ENCODE measurements around the gene CYP26B1.

Gene CYP26B1

GRCh38 chr2:72124376-72124775 is 23.3 kb downstream of the CYP26B1 start:
- Histone ChIP-seq H3K4me1 (ENCODE audit: control insufficient read depth in 5 of 5, insufficient read depth in 5 of 5, low read length in 5 of 5) (no peaks in the 10 kb centered on the region), H3K27me3 (ENCODE audit: control insufficient read depth in 5 of 5, insufficient read depth in 4 of 5, low read length in 5 of 5) (no peaks in the 10 kb centered on the region), H3K4me3 (ENCODE audit: low read depth in 1 of 5, low read length in 5 of 5) (no peak overlapping the region), H3K9me3 (ENCODE audit: control insufficient read depth in 5 of 5, low read length in 5 of 5) (no peaks in the 10 kb centered on the region), H3K36me3 (ENCODE audit: control insufficient read depth in 5 of 5, insufficient read depth in 5 of 5, low read length in 5 of 5) (no peaks in the 10 kb centered on the region), H3K9ac (ENCODE audit: low read length in 5 of 5) (no peak overlapping the region), H3K27ac (ENCODE audit: low read depth, low read length) (no peak overlapping the region)

- no peaks in the 10 kb centered on the region for H3K9me3 ChIP-seq (ENCODE audit: control insufficient read depth in 5 of 5, low read length in 5 of 5)
- no peaks in the 10 kb centered on the region for H3K36me3 ChIP-seq (ENCODE audit: control insufficient read depth in 5 of 5, insufficient read depth in 5 of 5, low read length in 5 of 5)
- no peaks in the 10 kb centered on the region for H3K27me3 ChIP-seq (ENCODE audit: control insufficient read depth in 5 of 5, insufficient read depth in 4 of 5, low read length in 5 of 5)
- peaks cover 0 to 3% (median 2%) of the 10 kb centered on the region in 5 donors for H3K4me1 ChIP-seq (ENCODE audit: control insufficient read depth in 5 of 5, insufficient read depth in 5 of 5, low read length in 5 of 5)
- no peak overlapping the region for H3K27ac ChIP-seq (ENCODE audit: low read depth, low read length)
- no peak overlapping the region for H3K9ac ChIP-seq (ENCODE audit: low read length in 5 of 5)
- no peak overlapping the region for H3K4me3 ChIP-seq (ENCODE audit: low read depth in 1 of 5, low read length in 5 of 5)
Observed at GRCh38 chr2:72121153-72121552, 26.5 kb downstream of the CYP26B1 start.

GRCh38 chr2:72118951-72119350 is 28.7 kb downstream of the CYP26B1 start:
- Histone ChIP-seq H3K4me3 (ENCODE audit: low read depth in 1 of 5, low read length in 5 of 5) (no peak overlapping the region), H3K4me1 (ENCODE audit: control insufficient read depth in 5 of 5, insufficient read depth in 5 of 5, low read length in 5 of 5) (peaks cover 0 to 15% (median 10%) of the 10 kb centered on the region in 5 donors), H3K36me3 (ENCODE audit: control insufficient read depth in 5 of 5, insufficient read depth in 5 of 5, low read length in 5 of 5) (no peaks in the 10 kb centered on the region), H3K9me3 (ENCODE audit: control insufficient read depth in 5 of 5, low read length in 5 of 5) (no peaks in the 10 kb centered on the region), H3K27ac (ENCODE audit: low read depth, low read length) (no peak overlapping the region), H3K27me3 (ENCODE audit: control insufficient read depth in 5 of 5, insufficient read depth in 4 of 5, low read length in 5 of 5) (peaks cover 0 to 2% (median 0%) of the 10 kb centered on the region in 5 donors), H3K9ac (ENCODE audit: low read length in 5 of 5) (no peak overlapping the region)

GRCh38 chr2:72118386-72118785 is 29.3 kb downstream of the CYP26B1 start:
- Histone ChIP-seq H3K9ac (ENCODE audit: low read length in 5 of 5) (no peak overlapping the region), H3K4me1 (ENCODE audit: control insufficient read depth in 5 of 5, insufficient read depth in 5 of 5, low read length in 5 of 5) (peaks cover 0 to 15% (median 10%) of the 10 kb centered on the region in 5 donors), H3K27ac (ENCODE audit: low read depth, low read length) (no peak overlapping the region), H3K4me3 (ENCODE audit: low read depth in 1 of 5, low read length in 5 of 5) (no peak overlapping the region), H3K36me3 (ENCODE audit: control insufficient read depth in 5 of 5, insufficient read depth in 5 of 5, low read length in 5 of 5) (no peaks in the 10 kb centered on the region), H3K27me3 (ENCODE audit: control insufficient read depth in 5 of 5, insufficient read depth in 4 of 5, low read length in 5 of 5) (peaks cover 0 to 2% (median 0%) of the 10 kb centered on the region in 5 donors), H3K9me3 (ENCODE audit: control insufficient read depth in 5 of 5, low read length in 5 of 5) (no peaks in the 10 kb centered on the region)

GRCh38 chr2:72117718-72118117 is 29.9 kb downstream of the CYP26B1 start:
- Histone ChIP-seq H3K36me3 (ENCODE audit: control insufficient read depth in 5 of 5, insufficient read depth in 5 of 5, low read length in 5 of 5) (no peaks in the 10 kb centered on the region), H3K9ac (ENCODE audit: low read length in 5 of 5) (no peak overlapping the region), H3K9me3 (ENCODE audit: control insufficient read depth in 5 of 5, low read length in 5 of 5) (no peaks in the 10 kb centered on the region), H3K27ac (ENCODE audit: low read depth, low read length) (no peak overlapping the region), H3K4me1 (ENCODE audit: control insufficient read depth in 5 of 5, insufficient read depth in 5 of 5, low read length in 5 of 5) (peaks cover 0 to 15% (median 10%) of the 10 kb centered on the region in 5 donors), H3K4me3 (ENCODE audit: low read depth in 1 of 5, low read length in 5 of 5) (no peak overlapping the region), H3K27me3 (ENCODE audit: control insufficient read depth in 5 of 5, insufficient read depth in 4 of 5, low read length in 5 of 5) (peaks cover 0 to 2% (median 0%) of the 10 kb centered on the region in 5 donors)

GRCh38 chr2:72117029-72117428 is 30.6 kb downstream of the CYP26B1 start:
- H3K9ac ChIP-seq (ENCODE audit: low read length in 5 of 5), result no peak overlapping the region
- no peaks in the 10 kb centered on the region for H3K9me3 ChIP-seq (ENCODE audit: control insufficient read depth in 5 of 5, low read length in 5 of 5)
- H3K36me3 ChIP-seq (ENCODE audit: control insufficient read depth in 5 of 5, insufficient read depth in 5 of 5, low read length in 5 of 5), result no peaks in the 10 kb centered on the region
- H3K27ac ChIP-seq (ENCODE audit: low read depth, low read length), result no peak overlapping the region
- no peak overlapping the region for H3K4me3 ChIP-seq (ENCODE audit: low read depth in 1 of 5, low read length in 5 of 5)
- peaks cover 0 to 15% (median 10%) of the 10 kb centered on the region in 5 donors for H3K4me1 ChIP-seq (ENCODE audit: control insufficient read depth in 5 of 5, insufficient read depth in 5 of 5, low read length in 5 of 5)
- H3K27me3 ChIP-seq (ENCODE audit: control insufficient read depth in 5 of 5, insufficient read depth in 4 of 5, low read length in 5 of 5), result peaks cover 0 to 2% (median 0%) of the 10 kb centered on the region in 5 donors

GRCh38 chr2:72116081-72116533 is 31.6 kb downstream of the CYP26B1 start:
- Histone ChIP-seq H3K36me3 (ENCODE audit: control insufficient read depth in 5 of 5, insufficient read depth in 5 of 5, low read length in 5 of 5) (no peaks in the 10 kb centered on the region), H3K27me3 (ENCODE audit: control insufficient read depth in 5 of 5, insufficient read depth in 4 of 5, low read length in 5 of 5) (peaks cover 0 to 2% (median 0%) of the 10 kb centered on the region in 5 donors), H3K4me3 (ENCODE audit: low read depth in 1 of 5, low read length in 5 of 5) (no peak overlapping the region), H3K9me3 (ENCODE audit: control insufficient read depth in 5 of 5, low read length in 5 of 5) (no peaks in the 10 kb centered on the region), H3K9ac (ENCODE audit: low read length in 5 of 5) (no peak overlapping the region), H3K27ac (ENCODE audit: low read depth, low read length) (no peak overlapping the region), H3K4me1 (ENCODE audit: control insufficient read depth in 5 of 5, insufficient read depth in 5 of 5, low read length in 5 of 5) (peaks cover 0 to 15% (median 10%) of the 10 kb centered on the region in 5 donors)

- Histone ChIP-seq H3K4me1 (ENCODE audit: control insufficient read depth in 5 of 5, insufficient read depth in 5 of 5, low read length in 5 of 5) (peaks cover 0 to 15% (median 10%) of the 10 kb centered on the region in 5 donors), H3K9me3 (ENCODE audit: control insufficient read depth in 5 of 5, low read length in 5 of 5) (no peaks in the 10 kb centered on the region), H3K27ac (ENCODE audit: low read depth, low read length) (no peak overlapping the region), H3K4me3 (ENCODE audit: low read depth in 1 of 5, low read length in 5 of 5) (no peak overlapping the region), H3K9ac (ENCODE audit: low read length in 5 of 5) (no peak overlapping the region), H3K27me3 (ENCODE audit: control insufficient read depth in 5 of 5, insufficient read depth in 4 of 5, low read length in 5 of 5) (peaks cover 0 to 2% (median 0%) of the 10 kb centered on the region in 5 donors), H3K36me3 (ENCODE audit: control insufficient read depth in 5 of 5, insufficient read depth in 5 of 5, low read length in 5 of 5) (no peaks in the 10 kb centered on the region)
Observed at GRCh38 chr2:72115110-72116080, 32.3 kb downstream of the CYP26B1 start.

GRCh38 chr2:72114693-72115051 is 33.0 kb downstream of the CYP26B1 start:
- Histone ChIP-seq H3K4me1 (ENCODE audit: control insufficient read depth in 5 of 5, insufficient read depth in 5 of 5, low read length in 5 of 5) (peaks cover 0 to 15% (median 10%) of the 10 kb centered on the region in 5 donors), H3K36me3 (ENCODE audit: control insufficient read depth in 5 of 5, insufficient read depth in 5 of 5, low read length in 5 of 5) (no peaks in the 10 kb centered on the region), H3K27ac (ENCODE audit: low read depth, low read length) (no peak overlapping the region), H3K9ac (ENCODE audit: low read length in 5 of 5) (no peak overlapping the region), H3K4me3 (ENCODE audit: low read depth in 1 of 5, low read length in 5 of 5) (no peak overlapping the region), H3K9me3 (ENCODE audit: control insufficient read depth in 5 of 5, low read length in 5 of 5) (no peaks in the 10 kb centered on the region), H3K27me3 (ENCODE audit: control insufficient read depth in 5 of 5, insufficient read depth in 4 of 5, low read length in 5 of 5) (peaks cover 0 to 2% (median 0%) of the 10 kb centered on the region in 5 donors)
